H1 (cell line): ENCODE data around the gene EPB41L4A. TPM values are rescaled to one million over a fixed set of nuclear protein-coding genes. Genes with fewer than 3 reads are reported as not detected.

ENCODE experiments used
- CTCF ChIA-PET: fragments of 300-600 bp; sonication (Branson Sonifier 250); formaldehyde crosslinking; loops from one replicate; lab custom pipeline; 2021; ENCODE audit not compliant: partially characterized antibody; lab: Charles Lee
- POLR2A ChIA-PET: fragments of 300-600 bp; sonication (Branson Sonifier 250); formaldehyde crosslinking; loops from one replicate; lab custom pipeline; 2021; ENCODE audit warnings: inconsistent platforms; ENCODE audit not compliant: partially characterized antibody; lab: Charles Lee
- DNase-seq, 2 experiments: peaks; one replicate each; pipeline versions ENCODE4 v3.0.0 to v3.0.0-alpha.2; 2010 to 2022; ENCODE audit warnings: low spot score in 2 of 2, low read depth in 1 of 2, mixed read lengths in 1 of 2
- FAIRE-seq: peaks from 2 replicates; lab custom pipeline; 2011; peaks lifted over from hg19 to GRCh38; lab: Jason Lieb, UNC
- H2AFZ ChIP-seq: 2 replicates; pipeline ENCODE4 v1.8.1; 2012; ENCODE audit warnings: low read length, inconsistent platforms
- H2AK5ac ChIP-seq: 2 replicates; pipeline ENCODE4 v1.6.1; 2013; ENCODE audit warnings: low read depth, low read length
- H2BK120ac ChIP-seq: replicated peaks from 2 replicates; pipeline ENCODE3; 2013; ENCODE audit warnings: low read depth, low read length, inconsistent platforms
- H2BK12ac ChIP-seq: 2 replicates; pipeline ENCODE4 v1.6.1; 2013; ENCODE audit warnings: low read depth, low read length
- H2BK15ac ChIP-seq: 2 replicates; pipeline ENCODE4 v1.6.1; 2013; ENCODE audit warnings: low read length
- H2BK20ac ChIP-seq: 2 replicates; pipeline ENCODE4 v1.6.1; 2013; ENCODE audit warnings: low read length
- H2BK5ac ChIP-seq: 2 replicates; pipeline ENCODE4 v1.6.1; 2013; ENCODE audit warnings: low read depth, low read length
- H3K14ac ChIP-seq: 2 replicates; pipeline ENCODE4 v1.6.1; 2013; ENCODE audit warnings: inconsistent platforms; ENCODE audit not compliant: insufficient read length
- H3K18ac ChIP-seq: 2 replicates; pipeline ENCODE4 v1.6.1; 2013; ENCODE audit warnings: low read length; ENCODE audit errors: extremely low read depth
- H3K23ac ChIP-seq: 2 replicates; pipeline ENCODE4 v1.6.1; 2013; ENCODE audit warnings: inconsistent platforms; ENCODE audit not compliant: insufficient read length
- H3K23me2 ChIP-seq: 2 replicates; pipeline ENCODE4 v1.6.1; 2013; ENCODE audit warnings: low read depth, low read length
- H3K27ac ChIP-seq: 2 replicates; pipeline ENCODE4 v1.6.1; 2011; ENCODE audit warnings: low read depth, low read length, inconsistent platforms
- H3K27me3 ChIP-seq, 4 experiments: replicated peaks in 1 of 4; 1 replicate in 1 of 4; 2 replicates in 3 of 4; pipeline versions ENCODE4 v1.6.1 to v1.8.1; 2011 to 2013; ENCODE audit warnings: low read length in 3 of 4, mild to moderate bottlenecking in 3 of 4, inconsistent platforms in 2 of 4, mixed read lengths in 2 of 4, moderate library complexity in 1 of 4; ENCODE audit not compliant: control insufficient read depth in 3 of 4, insufficient read depth in 3 of 4; ENCODE audit errors: extremely low read depth in 1 of 4
- H3K36me3 ChIP-seq, 4 experiments: 2 replicates each; pipeline versions ENCODE4 v1.6.1 to v1.8.1; 2011 to 2013; ENCODE audit warnings: mild to moderate bottlenecking in 4 of 4, low read length in 3 of 4, moderate library complexity in 2 of 4, control low read depth in 1 of 4, inconsistent platforms in 1 of 4; ENCODE audit not compliant: insufficient read depth in 4 of 4, control insufficient read depth in 2 of 4
- H3K4ac ChIP-seq: replicated peaks from 2 replicates; pipeline ENCODE3; 2013; ENCODE audit warnings: low read length, low read depth, mixed read lengths, inconsistent platforms; ENCODE audit not compliant: insufficient read length
- H3K4me1 ChIP-seq, 4 experiments: replicated peaks in 1 of 4; 1 replicate in 1 of 4; 2 replicates in 3 of 4; pipeline versions ENCODE4 v1.6.1 to v1.8.1; 2011 to 2013; ENCODE audit warnings: low read length in 3 of 4, inconsistent platforms in 2 of 4, mixed read lengths in 1 of 4; ENCODE audit not compliant: insufficient read depth in 4 of 4, control insufficient read depth in 3 of 4
- H3K4me2 ChIP-seq, 2 experiments: 2 replicates each; pipeline versions ENCODE4 v1.6.1 to v1.8.1; 2011 to 2013; ENCODE audit warnings: low read depth in 2 of 2, low read length in 2 of 2, control low read depth in 1 of 2, inconsistent platforms in 1 of 2, mild to moderate bottlenecking in 1 of 2; ENCODE audit not compliant: insufficient read depth in 1 of 2
- H3K4me3 ChIP-seq, 4 experiments: fragments of 200-600, 300-600 bp in 1 of 4; sonication (generic), shearing (Covaris generic), sonication (Bioruptor Twin) in 1 of 4; 2 replicates each; pipeline versions ENCODE4 v1.5.1 to v1.8.1; 2011 to 2016; ENCODE audit warnings: low read length in 4 of 4, low read depth in 3 of 4, control low read depth in 2 of 4, inconsistent platforms in 2 of 4, mild to moderate bottlenecking in 2 of 4, mixed read lengths in 1 of 4, moderate library complexity in 1 of 4; ENCODE audit not compliant: insufficient read depth in 2 of 4; ENCODE audit errors: extremely low read depth in 1 of 4
- H3K56ac ChIP-seq: replicated peaks from 2 replicates; pipeline ENCODE3; 2013; ENCODE audit warnings: low read depth, mild to moderate bottlenecking, mixed read lengths, low read length, inconsistent platforms; ENCODE audit not compliant: insufficient read length
- H3K79me1 ChIP-seq: 2 replicates; pipeline ENCODE4 v1.6.1; 2013; ENCODE audit warnings: low read depth, low read length, control low read depth
- H3K79me2 ChIP-seq, 2 experiments: 2 replicates each; pipeline versions ENCODE4 v1.6.1 to v1.8.1; 2012 to 2013; ENCODE audit warnings: low read length in 2 of 2, mild to moderate bottlenecking in 2 of 2, inconsistent platforms in 1 of 2; ENCODE audit not compliant: insufficient read depth in 2 of 2, control insufficient read depth in 1 of 2
- H3K9ac ChIP-seq, 4 experiments: replicated peaks in 1 of 4; 1 replicate in 1 of 4; 2 replicates in 3 of 4; pipeline versions ENCODE4 v1.6.1 to v1.8.1; 2011 to 2013; ENCODE audit warnings: low read depth in 3 of 4, low read length in 3 of 4, control low read depth in 2 of 4, mild to moderate bottlenecking in 2 of 4, moderate library complexity in 2 of 4, inconsistent platforms in 1 of 4; ENCODE audit errors: extremely low read depth in 1 of 4
- H3K9me3 ChIP-seq, 2 experiments: 2 replicates each; pipeline versions ENCODE4 v1.6.1 to v1.8.1; 2012 to 2013; ENCODE audit warnings: mild to moderate bottlenecking in 2 of 2, moderate library complexity in 2 of 2, control low read depth in 1 of 2, inconsistent platforms in 1 of 2, low read depth in 1 of 2, low read length in 1 of 2, mixed read lengths in 1 of 2; ENCODE audit not compliant: insufficient read depth in 2 of 2
- H4K20me1 ChIP-seq, 2 experiments: replicated peaks in 1 of 2; 2 replicates each; pipeline versions ENCODE3 to v1.8.1; 2011 to 2013; ENCODE audit warnings: inconsistent platforms in 2 of 2, low read length in 2 of 2, mild to moderate bottlenecking in 1 of 2; ENCODE audit not compliant: insufficient read depth in 2 of 2, control insufficient read depth in 1 of 2
- H4K5ac ChIP-seq: 2 replicates; pipeline ENCODE4 v1.6.1; 2013; ENCODE audit warnings: low read length, low read depth, mixed read lengths, inconsistent platforms; ENCODE audit not compliant: insufficient read length
- H4K8ac ChIP-seq: 2 replicates; pipeline ENCODE4 v1.8.0; 2013; ENCODE audit warnings: mild to moderate bottlenecking, moderate library complexity, low read length, inconsistent platforms; ENCODE audit not compliant: insufficient read depth; ENCODE audit errors: extremely low read depth
- H4K91ac ChIP-seq: replicated peaks from 2 replicates; pipeline ENCODE3; 2013; ENCODE audit warnings: low read length, mixed read lengths, inconsistent platforms; ENCODE audit not compliant: insufficient read length
- ATF3 ChIP-seq: IDR thresholded peaks from 2 replicates; pipeline ENCODE4 v1.6.1; 2011; ENCODE audit warnings: low read depth, mild to moderate bottlenecking, low read length; ENCODE audit not compliant: insufficient read depth
- KDM4A ChIP-seq: IDR thresholded peaks from one replicate; pipeline ENCODE4 v1.7.1; 2012; ENCODE audit warnings: low read depth, mild to moderate bottlenecking, moderate library complexity, low read length, inconsistent platforms; ENCODE audit not compliant: severe bottlenecking
- NANOG ChIP-seq: IDR thresholded peaks from 2 replicates; pipeline ENCODE4 v1.6.1; 2011; ENCODE audit warnings: low read length, low read depth, mild to moderate bottlenecking, inconsistent platforms; ENCODE audit not compliant: insufficient read depth, poor library complexity, severe bottlenecking
- POLR2A ChIP-seq, 2 experiments: IDR thresholded peaks; 1 replicate in 1 of 2; 2 replicates in 1 of 2; pipeline ENCODE4 v1.6.1; 2011; ENCODE audit warnings: low read depth in 2 of 2, low read length in 2 of 2, mild to moderate bottlenecking in 2 of 2; ENCODE audit errors: control extremely low read depth in 1 of 2
- POLR2AphosphoS5 ChIP-seq: IDR thresholded peaks from 2 replicates; pipeline ENCODE4 v1.6.1; 2011; ENCODE audit warnings: low read depth, low read length
- RFX5 ChIP-seq: IDR thresholded peaks from 2 replicates; pipeline ENCODE4 v1.6.1; 2011; ENCODE audit warnings: low read depth, low read length, improper control_type of control experiment, borderline replicate concordance
- RNF2 ChIP-seq: fragments of 200-900, 300-1000 bp; sonication (generic); IDR thresholded peaks from 2 replicates; pipeline ENCODE4 v1.7.1; 2016; ENCODE audit warnings: borderline replicate concordance, low read depth, mild to moderate bottlenecking, antibody characterized with exemption, low read length; ENCODE audit not compliant: poor library complexity, severe bottlenecking; ENCODE audit errors: missing control alignments
- SIN3A ChIP-seq, 2 experiments: IDR thresholded peaks in 1 of 2; conservative IDR thresholded peaks in 1 of 2; 2 replicates each; pipeline ENCODE4 v1.6.1; 2011 to 2012; ENCODE audit warnings: low read length in 2 of 2, improper control_type of control experiment in 1 of 2, low read depth in 1 of 2, mild to moderate bottlenecking in 1 of 2
- SP2 ChIP-seq: IDR thresholded peaks from 2 replicates; pipeline ENCODE4 v1.6.1; 2012; ENCODE audit warnings: mild to moderate bottlenecking, low read length, inconsistent platforms
- SRF ChIP-seq: IDR thresholded peaks from 2 replicates; pipeline ENCODE4 v1.6.1; 2011; ENCODE audit warnings: mild to moderate bottlenecking, low read depth, low read length, moderate library complexity
- USF2 ChIP-seq: IDR thresholded peaks from 2 replicates; pipeline ENCODE4 v1.6.1; 2011; ENCODE audit warnings: low read length, improper control_type of control experiment
- WGBS, 2 experiments: shearing (Covaris generic) in 1 of 2; methylation state at CpG; one replicate each; pipeline versions ENCODE4 v1.1.6 to v1.1.7; 2013 to 2015; ENCODE audit warnings: low lambda C conversion rate in 2 of 2, mixed read lengths in 2 of 2, inconsistent platforms in 1 of 2, low coverage in 1 of 2, missing lambda C conversion rate in 1 of 2; ENCODE audit not compliant: insufficient replicate concordance in 2 of 2, insufficient coverage in 1 of 2, insufficient read length in 1 of 2; ENCODE audit errors: extremely low coverage in 1 of 2, missing lambda C conversion rate in 1 of 2; 5-methylcytosine and 5-hydroxymethylcytosine counted together
- polyA plus RNA-seq, 7 experiments: library from polyadenylated mRNA; depleted of rRNA in 3 of 7; stranded (reverse) in 5 of 7; unstranded in 2 of 7; fragments of >200 nt in 5 of 7; fragments of 200-250 nt in 2 of 7; gene quantifications; 1 replicate in 5 of 7; 2 replicates in 1 of 7; 4 replicates in 1 of 7; pipeline versions ENCODE4 v1.2.1 to v1.2.3, GENCODE V29; 2011 to 2013; ENCODE audit warnings: missing spikeins in 2 of 7, mixed read lengths in 2 of 7
- total RNA-seq: library from RNA; stranded (reverse); fragmentation: NEBNext Ultra II Directional; extraction: Animal tissue kit (Norgen Biotek cat#: 25700); gene quantifications from 2 replicates; pipeline ENCODE4 v1.2.1, GENCODE V29; 2021

Gene EPB41L4A
- total and polyA plus RNA-seq, 2 of the 8 experiments (the other 6 are each of a cell fraction or from before 2014, with no cell fraction given): 1.6 to 4.6 TPM

GRCh38 chr5:112165399-112165798, 253.7 kb downstream of the EPB41L4A start:
- Histone ChIP-seq H3K4me3 (no peak overlapping the region), H3K14ac (no peak overlapping the region), H3K9me3 (no peaks in the 10 kb centered on the region), H3K23me2 (peaks cover 6% of the 10 kb centered on the region; the same call in 1 of the 2 replicates), H3K4me1 (peaks cover 3 to 19% (median 10%) of the 10 kb centered on the region in 4 experiments; a peak in 4 of 7 replicates), H2BK12ac (no peak overlapping the region), H3K4me2 (peak overlapping the region in 1 of 2 experiments; percentile 52; a peak in 1 of 4 replicates), H4K8ac (no peak overlapping the region), H3K36me3 (peaks cover 23 to 61% (median 33%) of the 10 kb centered on the region in 4 experiments), H2BK5ac (no peak overlapping the region), H3K27ac (no peak overlapping the region), H3K23ac (no peak overlapping the region), H4K20me1 (peaks cover 3 to 7% of the 10 kb centered on the region in 2 experiments), H2AFZ (no peak overlapping the region), H3K79me2 (peaks cover 8 to 26% of the 10 kb centered on the region in 2 experiments), H3K4ac (no peak overlapping the region), H3K79me1 (no peaks in the 10 kb centered on the region; the same call in 1 of the 2 replicates), H3K56ac (no peak overlapping the region), H3K27me3 (no peaks in the 10 kb centered on the region), H2BK15ac (no peak overlapping the region), H2BK120ac (no peak overlapping the region), H4K91ac (no peak overlapping the region), H2AK5ac (no peak overlapping the region), H2BK20ac (no peak overlapping the region), H4K5ac (no peak overlapping the region), H3K9ac (no peak overlapping the region), H3K18ac (no peak overlapping the region)
- FAIRE-seq (no peak), DNase-seq (no peak)
- 71% methylated on average over 3 of the region's 3 CpGs; no CpG with 5 or more reads in 1 of the 2 experiments for WGBS, 2 experiments
- ChIA-PET POLR2A (interaction anchor here (0.6 to 8.4 kb wide), 13 partner anchors 9 to 711 kb away, joined by 3 to 76 read pairs (median 4); partner anchors contain the start of gene EPB41L4A), CTCF (interaction anchor here (0.7 to 2.5 kb wide), 4 partner anchors 10 to 327 kb away, joined by 3 to 16 read pairs (median 6); partner anchors contain the start of gene EPB41L4A)
- TF ChIP-seq KDM4A (no peak), POLR2A (IDR thresholded peaks at IDR 0.05; ENCODE audit: control extremely low read depth in 1 of 2, low read depth in 2 of 2, low read length in 2 of 2) (peak; percentile 59 to 78), NANOG (no peak), SIN3A (conservative IDR thresholded peaks at IDR 0.05 in 1 of 2, IDR thresholded peaks at IDR 0.05 in 1 of 2; ENCODE audit: low read depth in 1 of 2, low read length in 2 of 2) (no peak), USF2 (no peak), POLR2AphosphoS5 (peak; percentile 89), SP2 (no peak), RFX5 (no peak), RNF2 (no peak), ATF3 (no peak), SRF (no peak)
